HG02759 (cell line): Measurements from ENCODE around the gene RPL7A.

Experiments used
- ATAC-seq: cut with Tn5 transposase; IDR thresholded peaks from one replicate; pipeline ENCODE4 v1.9.1; 2021; ENCODE audit warnings: mild to moderate bottlenecking, moderate library complexity; ENCODE audit not compliant: unreplicated experiment

Gene RPL7A

GRCh38 chr9:133346021-133346785, 1.8 kb upstream of the RPL7A start:
- ATAC-seq: no peak

GRCh38 chr9:133347515-133347984, 468 bp upstream of the RPL7A start:
- peak; percentile 37 for ATAC-seq

- no peak for ATAC-seq
These were observed 928 bp downstream of the RPL7A start for GRCh38 chr9:133348718-133349573.

GRCh38 chr9:133349965-133350616, 2.1 kb downstream of the RPL7A start:
- no peak for ATAC-seq

GRCh38 chr9:133351526-133351907, 3.5 kb downstream of the RPL7A start:
- no peak for ATAC-seq

GRCh38 chr9:133351908-133352634, 4.1 kb downstream of the RPL7A start:
- ATAC-seq: no peak

- no peak for ATAC-seq
These were observed 4.8 kb downstream of the RPL7A start for GRCh38 chr9:133352635-133353340.

- ATAC-seq: no peak
These were observed 5.5 kb downstream of the RPL7A start for GRCh38 chr9:133353548-133353947.

GRCh38 chr9:133354766-133355165, 6.7 kb downstream of the RPL7A start:
- ATAC-seq: no peak

GRCh38 chr9:133355881-133356357, 7.9 kb downstream of the RPL7A start:
- peak; percentile 26 for ATAC-seq

- peak; percentile 82 for ATAC-seq
These were observed 8.5 kb downstream of the RPL7A start, which contains the start of the genes SURF1 and SURF2 for GRCh38 chr9:133356391-133357091. Gene SURF1 (minus strand): TSS chr9:133356487. CDS start chr9:133356453, 34 bp downstream. Gene SURF2 (plus strand): TSS chr9:133356550. CDS start chr9:133356593, 43 bp downstream.

GRCh38 chr9:133357656-133358055, 9.6 kb downstream of the RPL7A start:
- ATAC-seq: no peak

GRCh38 chr9:133359399-133360175, 11.6 kb downstream of the RPL7A start:
- no peak for ATAC-seq

- no peak for ATAC-seq
These were observed 12.7 kb downstream of the RPL7A start for GRCh38 chr9:133360400-133361393.

GRCh38 chr9:133361507-133362092, 13.6 kb downstream of the RPL7A start:
- no peak for ATAC-seq

- ATAC-seq: no peak
These were observed 14.5 kb downstream of the RPL7A start for GRCh38 chr9:133362359-133363044.
